Endothelial cell (in vitro differentiated cells): ENCODE measurements around the gene CXADR. TPM values are rescaled to one million over a fixed set of nuclear protein-coding genes. Genes with fewer than 3 reads are reported as not detected.
A peak's percentile ranks its signal among the peaks of the same experiment; 100 is the strongest.

Experiments used
- DNase-seq: peaks from one replicate; pipeline ENCODE4 v3.0.0; 2021; ENCODE audit warnings: low spot score
- H3K27ac Mint-ChIP-seq: one replicate; pipeline ENCODE4 v1.8.0; 2021; ENCODE audit warnings: mixed read lengths, inconsistent platforms; ENCODE audit not compliant: unreplicated experiment
- H3K27me3 Mint-ChIP-seq: one replicate; pipeline ENCODE4 v1.8.0; 2021; ENCODE audit warnings: mild to moderate bottlenecking, moderate library complexity, mixed read lengths, inconsistent platforms; ENCODE audit not compliant: unreplicated experiment
- H3K36me3 Mint-ChIP-seq: one replicate; pipeline ENCODE4 v1.8.0; 2021; ENCODE audit warnings: mild to moderate bottlenecking, low read depth, mixed read lengths, inconsistent platforms; ENCODE audit not compliant: unreplicated experiment
- H3K4me1 Mint-ChIP-seq: one replicate; pipeline ENCODE4 v1.8.0; 2021; ENCODE audit warnings: mild to moderate bottlenecking, mixed read lengths, inconsistent platforms; ENCODE audit not compliant: unreplicated experiment
- H3K4me3 Mint-ChIP-seq: one replicate; pipeline ENCODE4 v1.8.0; 2021; ENCODE audit warnings: mild to moderate bottlenecking, mixed read lengths, inconsistent platforms; ENCODE audit not compliant: unreplicated experiment
- H3K9me3 Mint-ChIP-seq: one replicate; pipeline ENCODE4 v1.8.0; 2021; ENCODE audit warnings: mixed read lengths, inconsistent platforms; ENCODE audit not compliant: unreplicated experiment
- CTCF ChIP-seq: fragments of 200-600 bp; sonication (generic); IDR thresholded peaks from one replicate; pipeline ENCODE4 v1.5.0; 2021; ENCODE audit warnings: antibody characterized with exemption; ENCODE audit not compliant: unreplicated experiment
- total RNA-seq: library from RNA; stranded (reverse); fragmentation: NEBNext Ultra II Directional; extraction: Animal tissue kit (Norgen Biotek cat#: 25700); gene quantifications from one replicate; pipeline ENCODE4 v1.2.1, GENCODE V29; 2021; ENCODE audit not compliant: unreplicated experiment

The CXADR gene
- total RNA-seq, 1 donor from 2014 or later: 19.4 TPM

- DNase-seq: no peak
- no peaks in the 10 kb centered on the region for H3K9me3 Mint-ChIP-seq
- peaks cover 10% of the 10 kb centered on the region for H3K36me3 Mint-ChIP-seq
- no peak overlapping the region for H3K4me3 Mint-ChIP-seq
- no peak overlapping the region for H3K27ac Mint-ChIP-seq
- peaks cover 9% of the 10 kb centered on the region for H3K27me3 Mint-ChIP-seq
- TF ChIP-seq CTCF: no peak
- peaks cover 12% of the 10 kb centered on the region for H3K4me1 Mint-ChIP-seq
Measured at GRCh38 chr21:17609681-17610080, 96.8 kb downstream of the CXADR start.

- Mint-ChIP-seq H3K4me3 (peak overlapping the region; percentile 97), H3K27ac (peak overlapping the region; percentile 98), H3K36me3 (peaks cover 10% of the 10 kb centered on the region)
Measured at GRCh38 chr21:17610911-17611310, 98.1 kb downstream of the CXADR start.

DNA sequence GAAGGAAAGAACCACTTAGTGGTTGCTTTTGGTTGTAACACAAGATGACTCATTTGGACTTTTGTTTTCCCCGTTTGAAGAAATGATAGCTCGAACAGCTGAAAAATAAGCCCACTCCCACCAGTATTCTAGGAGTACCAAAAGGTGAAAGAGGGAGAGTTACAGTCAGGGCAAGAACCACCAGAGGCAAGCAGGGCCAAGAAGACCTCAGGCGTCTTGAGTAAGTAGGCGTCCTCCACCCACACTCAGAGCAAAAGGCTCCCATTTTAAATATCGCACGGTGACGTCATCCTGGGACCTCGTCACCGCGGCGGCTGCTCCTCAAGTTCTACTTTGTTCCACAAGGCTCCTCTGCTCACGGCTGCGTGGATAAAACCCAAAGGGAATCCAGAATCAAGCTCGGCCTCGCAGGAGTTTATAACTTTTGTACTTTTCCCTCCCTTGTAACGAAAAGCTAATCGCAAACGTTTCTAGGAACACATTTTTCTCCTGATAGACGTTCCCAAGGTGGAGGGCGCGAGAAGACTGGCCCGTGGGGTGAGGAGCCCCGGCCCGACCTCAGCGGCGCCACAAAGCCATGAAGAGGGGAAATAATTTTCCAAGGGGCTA, 98.7 kb downstream of the CXADR start:
- no peak for TF ChIP-seq CTCF
- Mint-ChIP-seq H3K4me1 (peaks cover 12% of the 10 kb centered on the region), H3K36me3 (peaks cover 10% of the 10 kb centered on the region), H3K27me3 (peaks cover 9% of the 10 kb centered on the region), H3K9me3 (no peaks in the 10 kb centered on the region), H3K27ac (peak overlapping the region; percentile 98), H3K4me3 (peak overlapping the region; percentile 97)
- DNase-seq: peak; percentile 63

More at GRCh38 chr21:17610911-17611310, 98.1 kb downstream of the CXADR start:
- DNase-seq: no peak
- no peak for TF ChIP-seq CTCF
- Mint-ChIP-seq H3K27me3 (peaks cover 9% of the 10 kb centered on the region), H3K9me3 (no peaks in the 10 kb centered on the region), H3K4me1 (peaks cover 12% of the 10 kb centered on the region)

- DNase-seq: peak; percentile 30
- Mint-ChIP-seq H3K4me3 (peak overlapping the region; percentile 97), H3K27me3 (peaks cover 9% of the 10 kb centered on the region), H3K4me1 (peaks cover 12% of the 10 kb centered on the region), H3K36me3 (peaks cover 10% of the 10 kb centered on the region), H3K27ac (peak overlapping the region; percentile 84), H3K9me3 (no peaks in the 10 kb centered on the region)
- TF ChIP-seq CTCF: no peak
Measured at GRCh38 chr21:17612023-17612564, 99.3 kb downstream of the CXADR start.

DNA sequence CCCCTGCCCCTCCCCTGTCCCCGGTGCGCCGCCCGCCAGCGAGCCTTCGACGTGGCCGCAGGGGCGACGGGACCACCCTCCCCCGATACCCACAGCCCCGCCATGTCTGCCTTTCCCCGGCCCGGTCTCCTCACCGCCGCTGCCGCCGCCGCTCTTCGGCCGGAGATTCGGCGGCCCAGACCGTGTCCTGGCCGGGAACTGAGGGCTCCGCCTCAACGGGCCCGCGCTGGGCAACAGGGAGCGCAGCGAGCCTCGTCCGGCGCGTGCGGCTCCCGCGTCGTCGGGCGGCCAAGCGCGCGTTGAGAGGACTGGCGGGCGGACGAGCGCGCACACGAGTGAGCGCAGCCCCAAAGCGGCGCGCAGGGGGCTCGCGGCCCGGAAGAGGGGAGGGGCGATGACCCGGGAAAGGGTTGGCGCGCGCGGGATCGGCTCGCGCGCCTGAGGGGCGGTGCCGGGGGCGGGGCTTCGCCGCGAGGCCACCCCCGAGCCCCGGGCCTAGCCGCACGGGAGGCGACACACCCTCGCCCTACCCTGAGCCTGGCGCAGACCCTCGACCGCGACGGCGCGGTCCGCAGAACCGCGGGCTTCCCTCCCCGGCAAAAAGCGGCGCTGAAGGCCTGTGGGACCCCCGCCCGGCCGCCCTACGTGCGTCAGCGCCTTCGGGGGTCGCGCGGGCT, 99.9 kb downstream of the CXADR start, which contains the start of gene BTG3:
Gene BTG3 (minus strand): TSS at position 337 of the 677 bp plus-strand sequence. CDS start 3,757 bp downstream, outside the sequence.
- peak within 1 kb of the TSS; percentile 84 for H3K27ac Mint-ChIP-seq
- peaks cover 10% of the 10 kb centered on the region for H3K36me3 Mint-ChIP-seq
- DNase-seq: peak; percentile 76
- TF ChIP-seq CTCF: no peak
- H3K4me3 Mint-ChIP-seq: peak within 1 kb of the TSS; percentile 97
- H3K9me3 Mint-ChIP-seq: no peaks in the 10 kb centered on the region
- H3K27me3 Mint-ChIP-seq: peaks cover 9% of the 10 kb centered on the region
- peaks cover 9% of the 10 kb centered on the region for H3K4me1 Mint-ChIP-seq
